Measurements from ENCODE around the gene CREB5.

Gene CREB5

GRCh38 chr7:28654110-28654509 is 241.8 kb downstream of the CREB5 start:
- Mint-ChIP-seq H3K4me1 (ENCODE audit: low read depth) (no peaks in the 10 kb centered on the region), H3K4me3 (no peak overlapping the region), H3K27me3 (no peaks in the 10 kb centered on the region), H3K27ac (no peak overlapping the region), H3K36me3 (no peaks in the 10 kb centered on the region), H3K9me3 (ENCODE audit: low read depth) (no peaks in the 10 kb centered on the region)

GRCh38 chr7:28656529-28656928 is 244.2 kb downstream of the CREB5 start:
- Mint-ChIP-seq H3K36me3 (peaks cover 3% of the 10 kb centered on the region), H3K27me3 (no peaks in the 10 kb centered on the region), H3K9me3 (ENCODE audit: low read depth) (peaks cover 3% of the 10 kb centered on the region), H3K4me1 (ENCODE audit: low read depth) (peaks cover 2% of the 10 kb centered on the region), H3K27ac (no peak overlapping the region), H3K4me3 (no peak overlapping the region)

GRCh38 chr7:28658381-28658780 is 246.1 kb downstream of the CREB5 start:
- peaks cover 15% of the 10 kb centered on the region for H3K4me1 Mint-ChIP-seq (ENCODE audit: low read depth)
- no peaks in the 10 kb centered on the region for H3K27me3 Mint-ChIP-seq
- no peak overlapping the region for H3K4me3 Mint-ChIP-seq
- H3K27ac Mint-ChIP-seq: no peak overlapping the region
- peaks cover 3% of the 10 kb centered on the region for H3K9me3 Mint-ChIP-seq (ENCODE audit: low read depth)
- H3K36me3 Mint-ChIP-seq: peaks cover 3% of the 10 kb centered on the region

- Mint-ChIP-seq H3K9me3 (ENCODE audit: low read depth) (peaks cover 3% of the 10 kb centered on the region), H3K36me3 (peaks cover 7% of the 10 kb centered on the region), H3K4me1 (ENCODE audit: low read depth) (peaks cover 21% of the 10 kb centered on the region), H3K4me3 (no peak overlapping the region), H3K27ac (no peak overlapping the region), H3K27me3 (peaks cover 3% of the 10 kb centered on the region)
Measured at GRCh38 chr7:28660132-28660531, 247.8 kb downstream of the CREB5 start.

- H3K36me3 Mint-ChIP-seq: peaks cover 7% of the 10 kb centered on the region
- H3K4me1 Mint-ChIP-seq (ENCODE audit: low read depth): peaks cover 21% of the 10 kb centered on the region
Measured at GRCh38 chr7:28661826-28662595, 249.7 kb downstream of the CREB5 start.

GRCh38 chr7:28666154-28666553 is 253.8 kb downstream of the CREB5 start:
- Mint-ChIP-seq H3K4me3 (no peak overlapping the region), H3K27me3 (peaks cover 3% of the 10 kb centered on the region), H3K27ac (no peak overlapping the region), H3K36me3 (peaks cover 4% of the 10 kb centered on the region), H3K9me3 (ENCODE audit: low read depth) (no peaks in the 10 kb centered on the region), H3K4me1 (ENCODE audit: low read depth) (peaks cover 21% of the 10 kb centered on the region)

More at GRCh38 chr7:28661826-28662595, 249.7 kb downstream of the CREB5 start:
- H3K4me3 Mint-ChIP-seq: peak overlapping the region; percentile 51
- H3K9me3 Mint-ChIP-seq (ENCODE audit: low read depth): peaks cover 3% of the 10 kb centered on the region
- peaks cover 3% of the 10 kb centered on the region for H3K27me3 Mint-ChIP-seq
- peak overlapping the region; percentile 43 for H3K27ac Mint-ChIP-seq

GRCh38 chr7:28668085-28668484 is 255.8 kb downstream of the CREB5 start:
- no peak overlapping the region for H3K4me3 Mint-ChIP-seq
- H3K27ac Mint-ChIP-seq: no peak overlapping the region
- no peaks in the 10 kb centered on the region for H3K9me3 Mint-ChIP-seq (ENCODE audit: low read depth)
- H3K4me1 Mint-ChIP-seq (ENCODE audit: low read depth): peaks cover 6% of the 10 kb centered on the region
- peaks cover 3% of the 10 kb centered on the region for H3K27me3 Mint-ChIP-seq
- H3K36me3 Mint-ChIP-seq: peaks cover 4% of the 10 kb centered on the region

GRCh38 chr7:28669330-28669729 is 257.0 kb downstream of the CREB5 start:
- H3K27ac Mint-ChIP-seq: no peak overlapping the region
- H3K27me3 Mint-ChIP-seq: peaks cover 3% of the 10 kb centered on the region
- H3K36me3 Mint-ChIP-seq: peaks cover 3% of the 10 kb centered on the region
- no peak overlapping the region for H3K4me3 Mint-ChIP-seq
- no peaks in the 10 kb centered on the region for H3K9me3 Mint-ChIP-seq (ENCODE audit: low read depth)
- peaks cover 2% of the 10 kb centered on the region for H3K4me1 Mint-ChIP-seq (ENCODE audit: low read depth)

- Mint-ChIP-seq H3K4me3 (no peak overlapping the region), H3K9me3 (ENCODE audit: low read depth) (no peaks in the 10 kb centered on the region), H3K4me1 (ENCODE audit: low read depth) (no peaks in the 10 kb centered on the region), H3K27ac (no peak overlapping the region), H3K36me3 (no peaks in the 10 kb centered on the region), H3K27me3 (no peaks in the 10 kb centered on the region)
Measured at GRCh38 chr7:28671526-28671925, 259.2 kb downstream of the CREB5 start.

- no peaks in the 10 kb centered on the region for H3K9me3 Mint-ChIP-seq (ENCODE audit: low read depth)
- no peak overlapping the region for H3K4me3 Mint-ChIP-seq
- no peak overlapping the region for H3K27ac Mint-ChIP-seq
- no peaks in the 10 kb centered on the region for H3K27me3 Mint-ChIP-seq
- no peaks in the 10 kb centered on the region for H3K4me1 Mint-ChIP-seq (ENCODE audit: low read depth)
- H3K36me3 Mint-ChIP-seq: no peaks in the 10 kb centered on the region
Measured at GRCh38 chr7:28672397-28672797, 260.1 kb downstream of the CREB5 start.

GRCh38 chr7:28674359-28674782 is 262.1 kb downstream of the CREB5 start:
- no peaks in the 10 kb centered on the region for H3K36me3 Mint-ChIP-seq
- H3K27me3 Mint-ChIP-seq: no peaks in the 10 kb centered on the region
- H3K4me3 Mint-ChIP-seq: no peak overlapping the region
- H3K4me1 Mint-ChIP-seq (ENCODE audit: low read depth): no peaks in the 10 kb centered on the region
- H3K27ac Mint-ChIP-seq: no peak overlapping the region
- H3K9me3 Mint-ChIP-seq (ENCODE audit: low read depth): no peaks in the 10 kb centered on the region

GRCh38 chr7:28675429-28675828 is 263.1 kb downstream of the CREB5 start:
- Mint-ChIP-seq H3K27me3 (no peaks in the 10 kb centered on the region), H3K9me3 (ENCODE audit: low read depth) (no peaks in the 10 kb centered on the region), H3K27ac (no peak overlapping the region), H3K36me3 (no peaks in the 10 kb centered on the region), H3K4me3 (no peak overlapping the region), H3K4me1 (ENCODE audit: low read depth) (no peaks in the 10 kb centered on the region)

GRCh38 chr7:28677668-28678067 is 265.4 kb downstream of the CREB5 start:
- Mint-ChIP-seq H3K27me3 (no peaks in the 10 kb centered on the region), H3K4me3 (no peak overlapping the region), H3K9me3 (ENCODE audit: low read depth) (no peaks in the 10 kb centered on the region), H3K4me1 (ENCODE audit: low read depth) (no peaks in the 10 kb centered on the region), H3K27ac (no peak overlapping the region), H3K36me3 (no peaks in the 10 kb centered on the region)

GRCh38 chr7:28678431-28678965 is 266.2 kb downstream of the CREB5 start:
- Mint-ChIP-seq H3K4me3 (no peak overlapping the region), H3K27me3 (peaks cover 3% of the 10 kb centered on the region), H3K36me3 (no peaks in the 10 kb centered on the region), H3K27ac (no peak overlapping the region), H3K9me3 (ENCODE audit: low read depth) (no peaks in the 10 kb centered on the region), H3K4me1 (ENCODE audit: low read depth) (no peaks in the 10 kb centered on the region)

GRCh38 chr7:28681693-28682310 is 269.5 kb downstream of the CREB5 start:
- no peaks in the 10 kb centered on the region for H3K9me3 Mint-ChIP-seq (ENCODE audit: low read depth)
- no peaks in the 10 kb centered on the region for H3K36me3 Mint-ChIP-seq
- peaks cover 8% of the 10 kb centered on the region for H3K27me3 Mint-ChIP-seq
- peaks cover 3% of the 10 kb centered on the region for H3K4me1 Mint-ChIP-seq (ENCODE audit: low read depth)
- no peak overlapping the region for H3K4me3 Mint-ChIP-seq
- no peak overlapping the region for H3K27ac Mint-ChIP-seq

All from activated naive CD8-positive, alpha-beta T cell (primary cell).